GM12872 (cell line): ENCODE data around the gene SH3RF1.

Experiments used
- CTCF ChIP-seq: IDR thresholded peaks from 3 replicates; pipeline ENCODE4 v1.5.1; 2011; ENCODE audit warnings: low read depth, mild to moderate bottlenecking, low read length, moderate library complexity; ENCODE audit not compliant: insufficient read depth

The SH3RF1 gene

GRCh38 chr4:169150806-169151205, 120.0 kb downstream of the SH3RF1 start:
- TF ChIP-seq CTCF, result no peak

GRCh38 chr4:169148885-169149284, 121.9 kb downstream of the SH3RF1 start:
- no peak for TF ChIP-seq CTCF

- TF ChIP-seq CTCF, result no peak
Measured at GRCh38 chr4:169147191-169147590, 123.6 kb downstream of the SH3RF1 start.

- TF ChIP-seq CTCF, result no peak
Measured at GRCh38 chr4:169144061-169144600, 126.6 kb downstream of the SH3RF1 start.

- no peak for TF ChIP-seq CTCF
Measured at GRCh38 chr4:169143335-169143734, 127.4 kb downstream of the SH3RF1 start.

GRCh38 chr4:169142906-169143305, 127.8 kb downstream of the SH3RF1 start:
- no peak for TF ChIP-seq CTCF

GRCh38 chr4:169142391-169142790, 128.4 kb downstream of the SH3RF1 start:
- TF ChIP-seq CTCF, result no peak
